PC-9 (cell line): ENCODE data around the gene SYNGR1.

ENCODE experiments used
- CTCF ChIP-seq: fragments of 200-600 bp; sonication (generic); conservative IDR thresholded peaks from 2 replicates; pipeline ENCODE4 v1.6.1; 2017; ENCODE audit warnings: mixed run types, antibody characterized with exemption, mild to moderate bottlenecking, moderate library complexity
- EZH2 ChIP-seq: fragments of 200-600 bp; sonication (generic); IDR thresholded peaks from 2 replicates; pipeline ENCODE4 v1.8.0; 2017; ENCODE audit warnings: antibody characterized with exemption, low read depth

DNA sequence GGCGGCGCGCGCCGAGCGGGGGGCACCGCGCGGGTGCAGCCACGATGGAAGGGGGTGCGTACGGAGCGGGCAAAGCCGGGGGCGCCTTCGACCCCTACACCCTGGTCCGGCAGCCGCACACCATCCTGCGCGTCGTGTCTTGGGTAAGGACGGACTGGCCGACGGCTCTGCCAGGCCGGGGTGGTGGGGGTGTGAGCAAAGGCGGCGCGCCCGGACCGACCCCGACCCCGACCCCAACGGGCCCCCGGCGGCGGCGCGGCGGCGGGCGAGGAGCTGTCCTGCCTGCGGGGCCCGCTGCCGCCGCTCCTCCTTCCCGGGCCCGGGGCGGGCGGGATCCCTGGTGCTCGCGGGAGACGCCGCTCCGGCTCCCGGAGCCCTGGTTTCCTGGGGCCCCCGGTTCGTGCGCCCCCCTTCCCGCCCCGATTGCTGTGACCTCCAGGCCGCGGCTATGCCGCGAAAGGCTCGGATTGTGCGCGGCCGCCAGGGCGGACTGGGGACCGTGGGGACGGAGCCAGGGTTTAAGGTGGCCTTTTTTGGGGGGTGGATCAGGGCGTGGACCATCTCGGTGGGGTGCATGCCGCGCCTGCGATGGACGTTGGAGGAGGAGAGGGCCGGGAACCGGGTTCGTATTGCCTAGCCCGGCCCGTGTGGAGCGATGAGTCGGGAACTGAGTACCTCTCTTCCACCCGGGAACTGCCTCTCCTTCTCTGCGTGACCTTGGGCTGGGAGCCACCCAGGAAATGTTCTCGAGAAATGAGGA lies at the start of gene SYNGR1:
- TF ChIP-seq CTCF (no peak), EZH2 (peak; percentile 96)
